Fibroblast of skin of right biceps (primary cell): ENCODE results near the gene CEP112.

Source experiments
- DNase-seq: peaks from one replicate; pipeline ENCODE4 v3.0.0-alpha.2; 2013

Gene CEP112

GRCh38 chr17:65978871-65979270, 213.1 kb downstream of the CEP112 start:
- peak; percentile 19 for DNase-seq

GRCh38 chr17:65977041-65977440, 214.9 kb downstream of the CEP112 start:
- peak; percentile 49 for DNase-seq

- DNase-seq = no peak
These were observed 216.1 kb downstream of the CEP112 start for GRCh38 chr17:65975878-65976277.

- DNase-seq = no peak
These were observed 218.7 kb downstream of the CEP112 start for GRCh38 chr17:65973237-65973636.

- no peak for DNase-seq
These were observed 224.6 kb downstream of the CEP112 start for GRCh38 chr17:65967372-65967771.

GRCh38 chr17:65966072-65966695, 225.7 kb downstream of the CEP112 start:
- no peak for DNase-seq

- no peak for DNase-seq
These were observed 228.8 kb downstream of the CEP112 start for GRCh38 chr17:65963179-65963578.

GRCh38 chr17:65959630-65960029, 232.3 kb downstream of the CEP112 start:
- DNase-seq = no peak

- DNase-seq = no peak
These were observed 235.1 kb downstream of the CEP112 start for GRCh38 chr17:65956814-65957213.

- no peak for DNase-seq
These were observed 237.8 kb downstream of the CEP112 start for GRCh38 chr17:65954148-65954449.

GRCh38 chr17:65953316-65954147, 238.4 kb downstream of the CEP112 start:
- no peak for DNase-seq

GRCh38 chr17:65952586-65952985, 239.3 kb downstream of the CEP112 start:
- DNase-seq = no peak

- DNase-seq = no peak
These were observed 239.9 kb downstream of the CEP112 start for GRCh38 chr17:65952015-65952414.

GRCh38 chr17:65947831-65948230, 244.1 kb downstream of the CEP112 start:
- no peak for DNase-seq

- peak; percentile 25 for DNase-seq
These were observed 249.3 kb downstream of the CEP112 start for GRCh38 chr17:65942592-65942991.

- DNase-seq = no peak
These were observed 250.5 kb downstream of the CEP112 start for GRCh38 chr17:65941356-65941899.

- DNase-seq = peak; percentile 73
These were observed 255.9 kb downstream of the CEP112 start for GRCh38 chr17:65936013-65936412.

GRCh38 chr17:65933290-65933689, 258.6 kb downstream of the CEP112 start:
- no peak for DNase-seq

- peak; percentile 88 for DNase-seq
These were observed 260.4 kb downstream of the CEP112 start for GRCh38 chr17:65931246-65932149.

- DNase-seq = peak; percentile 55
These were observed 261.7 kb downstream of the CEP112 start for GRCh38 chr17:65930140-65930730.

GRCh38 chr17:65926599-65926998, 265.3 kb downstream of the CEP112 start:
- DNase-seq = no peak

GRCh38 chr17:65925606-65926307, 266.2 kb downstream of the CEP112 start:
- DNase-seq = peak; percentile 49
